ENCODE data around the gene TBC1D2.

Gene TBC1D2

GRCh38 chr9:98236901-98237487 is 18.5 kb downstream of the TBC1D2 start:
- no peak for DNase-seq

- DNase-seq, result no peak
Measured at GRCh38 chr9:98235126-98235525, 20.3 kb downstream of the TBC1D2 start.

- DNase-seq, result no peak
Measured at GRCh38 chr9:98234245-98234825, 21.1 kb downstream of the TBC1D2 start.

GRCh38 chr9:98232926-98233325 is 22.5 kb downstream of the TBC1D2 start:
- no peak for DNase-seq

- DNase-seq, result no peak
Measured at GRCh38 chr9:98231770-98232478, 23.5 kb downstream of the TBC1D2 start.

- DNase-seq, result no peak
Measured at GRCh38 chr9:98230789-98231188, 24.7 kb downstream of the TBC1D2 start.

- no peak for DNase-seq
Measured at GRCh38 chr9:98230304-98230703, 25.1 kb downstream of the TBC1D2 start.

- DNase-seq, result no peak
Measured at GRCh38 chr9:98229620-98230019, 25.8 kb downstream of the TBC1D2 start.

GRCh38 chr9:98229090-98229395 is 26.4 kb downstream of the TBC1D2 start:
- DNase-seq, result no peak

- DNase-seq, result no peak
Measured at GRCh38 chr9:98228392-98229089, 26.9 kb downstream of the TBC1D2 start.

- DNase-seq, result no peak
Measured at GRCh38 chr9:98227883-98228282, 27.6 kb downstream of the TBC1D2 start.

- no peak for DNase-seq
Measured at GRCh38 chr9:98226957-98227356, 28.5 kb downstream of the TBC1D2 start.

GRCh38 chr9:98226516-98226915 is 28.9 kb downstream of the TBC1D2 start:
- DNase-seq, result no peak

- DNase-seq, result no peak
Measured at GRCh38 chr9:98225015-98225442, 30.4 kb downstream of the TBC1D2 start.

GRCh38 chr9:98222885-98223691 is 32.4 kb downstream of the TBC1D2 start:
- no peak for DNase-seq

GRCh38 chr9:98220911-98221310 is 34.5 kb downstream of the TBC1D2 start:
- DNase-seq, result no peak

GRCh38 chr9:98219794-98220370 is 35.6 kb downstream of the TBC1D2 start:
- DNase-seq, result no peak

GRCh38 chr9:98219364-98219716 is 36.1 kb downstream of the TBC1D2 start:
- DNase-seq, result no peak

- DNase-seq, result no peak
Measured at GRCh38 chr9:98218562-98219363, 36.7 kb downstream of the TBC1D2 start.

- DNase-seq, result no peak
Measured at GRCh38 chr9:98217255-98217654, 38.2 kb downstream of the TBC1D2 start.

GRCh38 chr9:98216391-98216790 is 39.1 kb downstream of the TBC1D2 start:
- DNase-seq, result no peak

- DNase-seq, result no peak
Measured at GRCh38 chr9:98215821-98216220, 39.6 kb downstream of the TBC1D2 start.

Data from NCI-H510A (cell line).